Ishikawa (cell line): ENCODE data around the gene CWF19L1.

Source experiments
- CEBPB ChIP-seq: IDR thresholded peaks from 2 replicates; pipeline ENCODE4 v1.6.1; 2012
- MAX ChIP-seq: IDR thresholded peaks from 2 replicates; pipeline ENCODE4 v1.6.1; 2012
- RAD21 ChIP-seq: IDR thresholded peaks from 2 replicates; pipeline ENCODE4 v1.6.1; 2012; ENCODE audit warnings: low read depth
- REST ChIP-seq: IDR thresholded peaks from 2 replicates; pipeline ENCODE4 v1.6.1; 2012; ENCODE audit warnings: low read depth, mild to moderate bottlenecking
- TAF1 ChIP-seq: IDR thresholded peaks from 2 replicates; pipeline ENCODE4 v1.6.1; 2012; ENCODE audit warnings: low read depth, mild to moderate bottlenecking
- TEAD4 ChIP-seq: IDR thresholded peaks from 2 replicates; pipeline ENCODE4 v1.6.1; 2012
- USF1 ChIP-seq: IDR thresholded peaks from 2 replicates; pipeline ENCODE4 v1.6.1; 2012
- YY1 ChIP-seq: IDR thresholded peaks from 2 replicates; pipeline ENCODE4 v1.6.1; 2012; ENCODE audit warnings: low read depth
- ZBTB7A ChIP-seq: IDR thresholded peaks from 2 replicates; pipeline ENCODE4 v1.6.1; 2012; ENCODE audit warnings: low read depth

GRCh38 chr10:100229819-100230422 is 37.5 kb downstream of the CWF19L1 start:
- TF ChIP-seq USF1 (no peak), MAX (no peak), RAD21 (no peak), REST (no peak), YY1 (no peak), ZBTB7A (no peak), TAF1 (no peak), CEBPB (no peak), TEAD4 (no peak)
